HG03139 (cell line): Measurements from ENCODE around the gene DUS1L.

Experiments used
- ATAC-seq: cut with Tn5 transposase; IDR thresholded peaks from one replicate; pipeline ENCODE4 v1.9.1; 2021; ENCODE audit not compliant: unreplicated experiment

DUS1L gene

DNA sequence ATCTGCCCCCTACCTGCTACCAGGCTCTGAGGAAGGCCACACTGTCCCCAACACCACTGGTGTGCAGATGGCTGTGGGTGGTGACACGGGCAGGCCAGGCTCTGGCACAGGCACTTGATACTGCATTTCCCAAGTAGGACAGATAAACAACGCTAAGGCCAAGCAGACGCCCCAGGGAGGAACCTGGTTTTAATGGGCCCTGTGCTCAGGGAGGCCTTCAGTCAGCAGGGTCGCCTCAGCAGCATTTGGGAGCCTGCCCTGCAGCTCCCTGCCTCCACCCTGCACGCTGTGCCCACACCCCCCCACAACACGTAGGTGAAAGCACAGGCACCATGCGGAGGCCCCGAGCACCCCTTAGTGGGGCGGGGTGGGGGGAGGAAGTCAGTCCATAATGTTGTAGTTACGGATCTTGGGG, 35.7 kb upstream of the DUS1L start:
- ATAC-seq: no peak

DNA sequence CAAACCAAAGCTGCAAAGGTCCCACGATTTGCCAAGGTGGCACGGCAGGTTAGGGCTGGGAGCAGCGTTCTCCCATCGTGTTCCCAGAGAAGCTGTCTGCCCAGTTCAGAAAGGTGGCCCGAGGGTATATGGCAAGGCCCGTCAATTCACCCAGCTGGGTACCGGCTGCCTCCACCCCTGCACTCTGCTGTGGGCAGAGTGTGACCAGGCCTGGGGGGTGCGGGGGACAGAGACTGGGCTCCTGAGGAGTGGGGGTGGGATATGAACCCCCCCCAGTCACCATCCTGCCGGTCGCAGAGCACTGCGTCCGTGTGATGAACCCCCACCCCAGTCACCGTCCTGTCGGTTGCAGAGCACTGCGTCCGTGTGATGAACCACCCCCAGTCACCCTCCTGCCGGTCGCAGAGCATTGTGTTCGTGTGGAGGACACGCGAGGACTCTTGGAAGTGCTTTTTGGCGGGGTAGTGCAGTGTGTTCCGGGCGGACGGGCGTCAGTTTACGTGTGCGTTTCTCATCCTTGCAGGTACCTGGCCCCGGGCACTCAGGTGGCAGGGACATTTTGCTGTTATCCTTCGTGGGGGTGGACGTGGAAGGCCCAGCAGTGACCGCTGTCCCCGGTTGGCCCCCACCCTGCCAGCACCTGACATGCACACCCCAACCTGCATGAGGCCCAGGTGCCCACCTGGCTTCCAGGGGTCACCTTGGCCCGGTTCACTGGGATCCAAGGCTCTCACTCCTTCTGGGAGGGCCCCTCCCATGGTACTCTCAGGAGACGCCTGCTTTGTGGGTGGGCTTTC, 35.1 kb upstream of the DUS1L start:
- ATAC-seq: no peak

DNA sequence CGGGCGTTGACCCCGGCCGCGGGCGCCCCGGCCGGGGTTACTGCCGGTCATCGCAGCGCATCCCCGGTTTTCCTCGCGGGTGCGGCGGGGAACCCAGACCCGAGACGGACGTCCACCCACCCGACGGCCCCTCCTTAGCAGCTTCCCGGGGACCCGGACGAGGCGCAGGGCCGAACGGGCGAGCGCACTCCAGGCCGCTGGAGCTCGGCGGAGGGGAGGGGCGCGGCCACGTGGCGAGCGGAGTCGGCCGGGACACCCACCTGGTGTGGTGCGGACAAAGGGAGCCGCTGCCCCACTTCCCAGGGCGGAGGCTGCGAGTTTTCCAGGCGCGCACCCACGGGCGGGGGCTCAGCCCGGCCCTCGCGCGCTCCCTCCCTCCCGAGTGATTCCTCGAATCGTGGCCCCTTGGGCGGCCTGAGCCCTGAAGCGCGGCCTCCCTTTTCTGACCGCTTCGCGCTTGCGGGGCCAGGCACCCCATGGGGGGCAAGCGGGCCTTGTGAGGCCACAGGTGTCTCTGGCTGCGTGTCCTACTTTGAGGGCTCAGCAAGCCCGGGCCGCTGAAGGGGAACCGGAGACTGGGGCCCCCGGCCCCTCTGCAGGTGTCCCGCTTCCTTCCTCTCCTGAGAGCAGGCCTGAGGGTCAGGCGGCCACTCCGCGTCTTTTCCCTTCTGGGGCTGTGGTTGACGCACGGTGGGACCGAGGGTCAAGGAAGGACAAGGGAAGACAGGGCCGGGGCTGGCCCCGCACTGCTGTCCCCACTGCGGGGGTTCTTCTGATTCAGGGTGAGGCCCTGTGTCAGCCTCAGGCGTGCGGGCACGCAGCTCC, 33.5 kb upstream of the DUS1L start:
- no peak for ATAC-seq

DNA sequence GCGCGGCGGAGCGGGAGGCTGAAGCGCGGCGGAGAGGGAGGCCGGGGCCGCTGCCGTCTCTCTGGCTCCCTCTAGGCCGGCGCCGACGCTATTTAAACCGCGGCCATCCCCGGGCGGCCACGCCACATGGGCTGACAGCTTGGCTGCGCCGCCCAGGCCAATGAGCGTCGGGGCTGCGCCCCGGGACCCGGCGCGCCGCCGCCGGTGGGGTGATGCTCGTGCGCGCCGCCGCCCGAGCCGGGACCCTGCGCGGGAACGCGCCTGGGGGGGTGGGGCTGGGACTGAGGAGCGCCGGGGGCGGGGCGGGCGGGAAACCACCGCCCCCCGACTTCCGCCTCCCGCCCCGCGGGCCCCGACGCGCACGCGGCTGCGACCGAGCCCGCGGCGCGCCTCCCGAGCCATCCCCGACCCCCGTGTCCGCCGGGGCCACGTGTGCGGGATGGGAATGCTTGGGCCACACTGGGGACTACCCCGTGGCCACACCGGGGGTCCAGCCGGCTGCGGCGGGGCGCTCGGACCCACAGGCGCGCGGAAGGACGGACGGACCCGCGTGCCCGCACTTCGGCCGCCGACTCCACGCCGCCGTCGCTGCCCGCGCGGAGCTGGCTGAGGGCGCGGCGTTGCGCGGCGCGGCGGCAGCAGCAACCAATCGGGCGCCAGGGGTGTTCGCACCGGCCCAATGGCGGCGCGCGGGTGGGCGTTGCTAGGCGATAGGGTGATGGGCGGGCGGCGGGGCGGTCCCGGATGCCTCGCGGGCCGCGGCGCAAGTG, 32.8 kb upstream of the DUS1L start, which contains the start of gene FASN:
Gene FASN, minus strand, starts transcription at position 68 of the 770 bp plus-strand sequence. CDS start 1,791 bp downstream, outside the sequence.
- peak; percentile 67 for ATAC-seq

DNA sequence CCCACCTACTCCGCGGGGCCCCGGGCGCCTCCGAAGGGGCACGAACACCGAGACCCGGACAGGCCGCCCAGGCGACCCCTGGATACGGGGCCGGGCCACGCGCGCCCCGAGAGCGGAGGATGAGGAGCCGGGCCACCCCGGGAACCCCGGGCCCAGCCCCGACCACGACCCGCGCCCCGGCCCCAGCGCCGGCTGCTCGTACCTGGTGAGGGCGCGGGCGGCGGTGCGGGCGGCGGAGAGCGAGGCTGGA, 32.2 kb upstream of the DUS1L start:
- no peak for ATAC-seq

DNA sequence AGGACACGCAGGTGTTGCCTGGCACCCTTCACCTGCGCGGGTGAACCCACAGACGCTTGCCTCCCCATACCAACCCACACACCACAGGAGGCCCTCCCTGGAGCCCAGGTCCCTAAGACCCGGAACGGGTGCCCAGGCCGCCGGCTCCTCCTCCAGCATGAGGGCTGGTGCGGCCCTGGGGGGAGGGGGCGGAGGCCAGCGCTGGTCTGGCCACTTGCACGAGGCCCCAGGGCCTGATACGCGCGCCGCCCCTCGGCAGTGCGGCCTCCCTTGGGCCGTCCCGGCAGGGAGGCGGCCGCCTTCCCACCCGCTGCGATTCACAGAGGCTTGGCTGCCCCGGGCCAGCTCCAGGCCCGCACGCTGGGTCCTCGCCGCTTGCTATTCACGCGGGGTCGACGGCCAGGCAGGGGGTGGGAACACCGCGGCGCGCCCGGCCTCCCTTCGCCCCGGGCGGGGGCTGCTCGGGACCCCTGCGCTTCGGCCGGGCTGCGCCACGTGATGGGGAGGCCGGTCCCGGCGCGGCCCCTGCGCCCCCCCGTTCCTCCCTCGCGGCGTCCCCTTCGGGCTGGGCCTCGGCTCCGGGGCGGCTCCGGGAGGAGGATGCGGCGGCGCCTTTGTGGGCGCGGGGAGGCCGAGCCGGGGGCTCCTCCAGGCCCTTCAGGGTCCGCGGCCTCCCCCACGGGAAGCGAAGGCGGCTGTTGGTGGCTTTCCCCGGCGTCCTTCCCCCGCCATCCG, 31.7 kb upstream of the DUS1L start:
- ATAC-seq: no peak

DNA sequence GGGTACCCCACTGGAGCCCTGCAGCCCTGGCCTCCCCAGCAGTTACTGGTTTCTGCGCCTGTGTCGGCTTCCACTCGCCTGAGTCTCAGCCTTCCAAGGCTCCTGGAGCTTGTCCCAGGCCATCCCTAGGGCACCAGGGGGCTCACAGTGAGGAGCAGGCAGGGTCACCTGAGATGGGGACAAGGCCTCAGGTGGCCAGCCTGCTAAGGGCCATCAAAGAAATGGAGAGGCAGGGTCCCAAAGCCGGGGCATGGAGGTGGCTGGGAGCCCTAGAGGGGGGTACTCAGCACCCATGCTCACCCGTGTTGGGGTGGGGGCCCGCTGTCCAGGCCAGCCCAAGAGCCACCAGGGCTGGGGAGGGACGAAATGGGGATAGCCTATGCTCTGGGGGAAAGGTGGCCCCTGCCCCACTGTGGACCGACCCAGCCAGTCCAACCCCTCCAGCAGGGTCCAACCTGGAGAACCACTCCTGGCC, 31.1 kb upstream of the DUS1L start:
- ATAC-seq: no peak

DNA sequence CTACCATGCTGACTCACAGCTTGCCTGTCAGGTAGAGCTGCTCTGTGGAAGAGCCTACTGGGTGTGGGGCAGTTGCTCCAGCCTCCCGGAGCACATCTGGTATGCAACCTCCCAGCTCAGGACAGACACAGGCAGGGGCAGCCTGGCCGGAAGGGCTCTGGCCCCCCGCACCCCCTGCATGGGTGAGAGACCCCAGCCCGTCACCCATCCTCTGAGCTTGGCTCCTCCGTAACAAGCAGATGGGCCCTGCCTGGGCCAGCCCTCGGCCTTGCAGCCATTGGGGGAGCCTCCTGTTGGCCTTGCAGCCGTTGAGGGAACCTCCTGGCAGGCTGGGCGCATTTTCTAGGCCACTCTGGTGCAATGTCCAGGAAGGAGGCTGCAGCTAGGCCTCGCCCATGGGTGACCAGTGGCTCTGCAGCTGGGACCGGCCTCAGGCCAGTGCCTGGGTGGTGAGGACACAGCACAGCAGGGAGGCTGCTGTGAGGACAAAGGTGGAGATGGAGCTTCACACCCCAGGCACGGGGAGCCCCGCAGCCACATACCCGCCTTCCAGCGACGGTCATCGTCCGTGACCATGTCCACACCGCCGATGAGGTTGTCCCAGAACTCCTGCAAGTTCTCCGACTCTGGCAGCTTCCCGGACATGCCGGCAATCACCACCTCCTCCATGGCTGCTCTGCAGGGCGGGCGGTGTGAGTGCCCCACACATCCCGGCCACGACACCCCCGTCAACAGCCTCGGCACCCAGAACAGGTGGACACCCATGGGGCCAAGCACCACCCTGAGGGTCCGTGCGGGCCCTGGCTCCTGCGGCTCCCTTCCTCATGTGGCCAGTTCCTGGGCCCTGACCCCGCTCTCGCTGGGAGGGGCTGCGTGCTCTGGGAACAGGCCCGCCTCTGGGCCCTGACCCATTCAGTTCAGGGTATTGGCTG, 30.4 kb upstream of the DUS1L start:
- no peak for ATAC-seq

DNA sequence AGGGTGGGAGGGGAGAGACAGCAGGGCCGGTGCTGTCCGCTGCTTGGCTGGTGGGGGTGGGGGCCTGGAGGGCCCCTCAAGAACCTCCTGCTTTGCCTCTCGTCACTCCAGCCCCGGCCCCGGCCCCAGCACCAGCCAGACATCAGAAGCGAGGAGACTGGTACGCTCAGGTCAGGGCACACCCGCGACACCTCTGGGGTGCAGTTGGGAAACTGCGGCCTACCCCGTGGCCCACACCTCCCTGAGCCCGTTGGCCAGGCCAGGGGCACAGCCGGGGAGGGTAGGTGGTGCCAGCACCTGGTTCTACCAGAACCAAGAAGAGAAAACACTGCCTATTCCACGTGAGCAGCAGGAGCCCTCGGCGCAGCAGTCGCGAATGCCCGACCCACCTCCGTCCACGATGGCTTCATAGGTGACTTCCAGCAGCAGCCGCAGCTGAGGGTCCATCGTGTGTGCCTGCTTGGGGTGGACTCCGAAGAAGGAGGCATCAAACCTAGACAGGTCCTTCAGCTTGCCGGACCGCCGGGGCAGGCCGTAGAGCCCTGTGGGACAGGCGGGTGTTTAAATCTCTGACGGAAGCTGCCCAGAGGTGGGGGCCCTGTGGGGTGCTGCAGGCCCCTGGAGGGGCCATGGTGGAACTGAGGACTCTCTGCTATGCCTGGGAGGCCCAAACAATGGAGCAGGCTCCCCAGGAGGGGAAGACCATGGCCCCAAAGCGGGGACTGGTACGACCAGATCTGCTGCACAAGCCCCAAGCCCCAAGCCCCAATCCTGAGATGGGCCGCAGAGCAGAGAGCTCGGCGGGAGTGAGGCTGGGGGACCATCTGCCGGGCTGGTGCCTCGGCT, 29.6 kb upstream of the DUS1L start:
- ATAC-seq: no peak

DNA sequence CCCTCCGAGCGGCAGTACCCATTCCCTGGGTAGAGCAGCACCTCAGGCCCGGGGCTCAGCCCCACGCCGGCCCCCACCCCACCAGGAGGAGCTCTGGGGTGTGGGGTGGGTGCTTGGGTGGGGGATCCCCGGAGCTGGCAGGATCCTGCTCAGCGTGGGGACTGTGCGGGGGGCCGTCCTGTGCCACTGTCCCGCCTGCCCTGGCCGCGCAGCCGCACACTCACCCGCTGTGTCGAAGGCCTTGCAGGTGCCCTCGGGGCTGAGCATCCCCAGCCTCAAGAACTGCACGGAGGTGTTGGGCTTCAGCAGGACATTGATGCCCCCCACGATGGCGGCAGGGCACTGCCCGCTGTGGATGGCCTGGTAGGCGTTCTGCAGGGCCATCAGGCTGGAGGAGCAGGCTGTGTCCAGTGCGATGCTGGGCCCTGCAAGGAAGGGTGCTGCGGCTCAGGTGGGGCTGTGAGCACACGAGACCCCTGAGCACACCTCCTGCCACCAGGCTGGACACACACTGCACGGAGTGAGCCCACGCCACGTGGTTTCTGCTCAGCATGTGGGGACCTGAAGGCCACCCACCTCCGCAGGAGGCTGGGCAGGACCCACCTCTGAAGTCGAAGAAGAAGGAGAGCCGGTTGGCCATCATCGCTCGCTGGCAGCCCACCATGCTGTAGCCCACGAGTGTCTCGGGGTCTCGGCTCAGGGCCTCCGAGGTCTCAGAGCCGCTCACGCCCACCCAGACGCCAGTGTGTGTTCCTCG, 27.6 kb upstream of the DUS1L start:
- ATAC-seq: no peak

DNA sequence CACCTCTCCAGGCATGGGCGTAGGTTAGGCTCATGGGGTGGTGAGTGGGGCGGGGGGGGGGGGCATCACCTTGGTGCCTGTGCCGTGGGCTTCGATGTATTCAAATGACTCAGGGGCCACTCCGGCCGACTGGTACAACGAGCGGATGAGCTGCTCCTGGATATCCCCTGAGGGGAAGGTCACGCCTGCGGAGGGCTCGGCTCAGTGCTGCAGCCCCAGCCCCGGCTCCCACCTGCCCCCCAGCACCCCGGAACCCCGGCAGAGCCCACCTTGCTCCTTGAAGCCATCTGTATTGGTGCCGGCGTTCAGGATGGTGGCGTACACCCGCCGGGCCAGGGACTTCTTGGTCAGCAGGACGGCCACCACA, 27.0 kb upstream of the DUS1L start:
- ATAC-seq: no peak

DNA sequence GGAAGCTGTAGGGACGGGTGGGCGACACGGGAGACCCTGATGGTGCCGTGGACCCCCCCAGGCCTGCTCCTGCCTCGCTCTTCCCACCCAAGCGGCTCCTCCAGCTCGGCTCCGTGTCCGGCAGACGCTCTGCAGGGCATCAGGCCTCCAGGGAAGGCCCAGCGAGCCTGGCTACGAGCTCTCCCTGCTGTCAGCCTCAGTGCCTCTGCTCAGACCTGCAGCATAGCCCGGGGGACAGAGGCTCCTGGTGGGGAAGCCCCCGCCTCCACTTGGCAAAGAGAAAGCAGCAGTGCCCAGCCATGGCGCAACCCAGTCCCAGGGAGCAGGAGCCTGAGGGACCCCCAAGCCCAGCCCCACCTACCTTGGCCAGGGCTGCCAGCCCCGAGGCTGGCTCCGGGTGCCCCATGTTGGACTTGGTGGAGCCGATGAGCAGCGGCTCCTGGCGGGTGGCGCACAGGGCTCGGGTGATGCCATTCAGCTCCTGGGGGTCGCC, 26.5 kb upstream of the DUS1L start:
- ATAC-seq: no peak

DNA sequence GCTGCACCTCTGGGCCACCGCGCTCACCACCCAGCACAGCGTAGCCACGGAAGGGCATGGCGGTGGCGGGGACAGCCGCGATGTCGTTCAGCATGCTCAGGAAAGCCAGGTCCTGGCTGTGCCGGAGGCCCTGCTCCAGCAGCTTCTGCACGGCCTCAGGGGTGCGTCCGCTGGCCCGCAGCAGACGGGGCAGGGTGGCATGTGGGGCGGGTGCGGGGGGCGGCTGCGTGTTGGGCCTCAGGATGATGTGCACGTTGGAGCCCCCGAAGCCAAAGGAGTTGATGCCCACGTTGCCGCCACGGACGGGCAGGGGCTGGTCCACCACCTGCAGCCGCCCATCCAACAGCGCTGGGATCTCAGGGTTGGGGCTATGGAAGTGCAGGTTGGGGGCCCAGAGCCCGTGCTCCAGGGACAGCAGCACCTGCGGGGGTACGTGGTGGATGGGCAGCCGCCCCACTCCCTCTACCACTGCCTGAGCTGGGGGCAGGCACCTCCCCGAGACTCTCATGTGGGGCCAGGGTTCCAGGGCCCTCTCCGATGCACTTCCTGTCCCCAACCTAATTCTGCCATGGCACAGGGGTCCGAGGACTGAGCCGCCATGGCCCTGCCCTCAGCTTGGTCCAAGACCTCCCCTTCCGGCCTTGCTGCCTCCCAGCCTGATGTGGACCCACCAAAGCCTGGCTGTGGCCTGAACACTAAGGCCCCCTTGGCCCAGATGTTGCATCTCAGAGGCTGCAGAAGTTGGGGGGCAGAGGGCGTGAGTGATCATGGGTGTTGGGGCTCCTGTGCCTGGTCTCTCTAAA, 25.9 kb upstream of the DUS1L start:
- ATAC-seq: no peak

DNA sequence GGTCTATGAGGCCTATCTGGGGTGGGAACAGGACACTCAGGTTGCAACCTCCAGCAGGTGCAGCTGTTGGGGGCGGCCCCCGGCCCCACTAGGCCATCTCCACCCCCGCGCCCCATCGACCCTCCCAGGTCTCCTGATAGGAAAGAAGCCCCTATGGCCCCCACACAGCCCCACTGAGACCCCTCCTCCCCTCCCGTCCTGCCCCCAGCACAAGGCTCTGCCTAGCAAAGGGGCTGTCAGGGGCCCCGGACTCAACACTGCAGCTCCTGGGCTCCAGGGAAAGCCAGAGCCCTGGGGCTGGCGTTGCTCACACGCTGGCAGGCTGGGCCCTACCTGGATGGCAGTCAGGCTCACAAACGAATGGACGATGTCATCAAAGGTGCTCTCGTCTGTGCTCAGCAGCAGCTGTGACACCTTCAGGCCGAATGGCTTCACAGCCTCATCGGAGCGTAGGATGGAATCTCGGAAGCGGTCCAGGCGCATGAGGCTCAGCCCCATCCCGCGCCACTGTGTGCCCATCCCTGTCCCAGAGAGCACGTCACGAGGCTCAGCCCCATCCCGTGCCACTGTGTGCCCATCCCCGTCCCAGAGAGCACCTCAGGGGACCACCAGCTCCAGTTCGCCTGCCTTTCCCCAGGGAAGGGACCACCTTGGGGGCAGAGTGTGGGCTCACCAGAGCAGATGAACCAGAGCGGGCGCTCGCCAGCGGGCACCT, 25.1 kb upstream of the DUS1L start:
- ATAC-seq: no peak

DNA sequence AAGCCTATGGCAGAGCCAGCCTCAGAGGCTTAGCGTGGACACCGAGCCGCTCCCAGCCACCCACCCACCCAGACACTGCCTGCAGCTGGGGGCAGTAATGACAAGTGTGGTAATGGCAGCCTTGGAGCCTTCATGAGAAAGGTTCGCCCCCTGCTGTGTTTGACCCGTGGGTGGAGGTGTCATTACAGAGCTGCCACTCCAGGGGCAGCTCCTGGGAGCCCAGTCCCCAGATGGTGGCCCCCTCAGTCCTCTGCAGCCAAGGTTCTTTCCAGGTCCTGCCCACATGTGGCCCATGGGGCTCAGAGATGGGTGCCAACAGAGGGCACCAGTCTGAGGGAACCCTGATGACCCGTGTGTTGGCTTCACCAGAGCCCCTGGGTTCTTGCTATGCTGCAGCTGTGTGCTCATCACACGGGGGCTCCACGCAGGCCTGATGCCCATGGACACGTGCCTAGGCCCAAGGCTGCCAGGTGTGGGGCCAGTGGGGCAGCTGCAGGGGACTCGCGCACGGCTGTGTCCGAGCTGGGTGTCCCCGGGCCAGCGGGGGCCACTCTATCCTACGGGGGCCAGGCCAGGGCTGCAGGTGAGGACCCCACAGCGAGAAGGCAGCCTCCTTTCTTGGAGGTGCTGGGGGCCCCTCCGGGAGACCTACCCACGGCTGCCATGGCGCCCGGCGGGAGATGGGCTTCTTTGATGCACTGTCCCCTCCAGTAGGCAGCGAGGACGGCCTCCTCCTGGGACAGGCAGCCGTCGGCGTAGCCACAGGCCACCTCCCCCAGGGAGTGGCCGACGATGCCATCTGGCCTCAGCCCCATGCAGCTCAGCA, 24.3 kb upstream of the DUS1L start:
- no peak for ATAC-seq
